HEK293T (cell line): ENCODE results near the gene ANKRD11.

Source experiments
- ARNT ChIP-seq: fragments of 450-650 bp; IDR thresholded peaks from 2 replicates; pipeline ENCODE4 v1.6.1; 2017; ENCODE audit warnings: mild to moderate bottlenecking
- BHLHE40 ChIP-seq: fragments of 450-650 bp; IDR thresholded peaks from 2 replicates; pipeline ENCODE4 v1.6.1; 2016; ENCODE audit warnings: mild to moderate bottlenecking, moderate library complexity, borderline replicate concordance
- HDGF ChIP-seq: fragments of 450-650 bp; IDR thresholded peaks from 2 replicates; pipeline ENCODE4 v1.6.1; 2017; ENCODE audit warnings: antibody characterized with exemption, borderline replicate concordance
- SP1 ChIP-seq: fragments of 450-650 bp; IDR thresholded peaks from 2 replicates; pipeline ENCODE4 v1.6.1; 2017

GRCh38 chr16:89288966-89289365, 201.4 kb downstream of the ANKRD11 start:
- TF ChIP-seq BHLHE40 (no peak), HDGF (no peak), SP1 (no peak), ARNT (no peak)
